ENCODE data around the gene AK1. TPM values are rescaled to one million over a fixed set of nuclear protein-coding genes. Genes with fewer than 3 reads are reported as not detected.

Gene AK1
- total and polyA plus RNA-seq, 9 of the 15 experiments (the other 6 are each of a cell fraction or from before 2014, with no cell fraction given), result 10.1 to 71.8 (median 39.0) TPM

DNA sequence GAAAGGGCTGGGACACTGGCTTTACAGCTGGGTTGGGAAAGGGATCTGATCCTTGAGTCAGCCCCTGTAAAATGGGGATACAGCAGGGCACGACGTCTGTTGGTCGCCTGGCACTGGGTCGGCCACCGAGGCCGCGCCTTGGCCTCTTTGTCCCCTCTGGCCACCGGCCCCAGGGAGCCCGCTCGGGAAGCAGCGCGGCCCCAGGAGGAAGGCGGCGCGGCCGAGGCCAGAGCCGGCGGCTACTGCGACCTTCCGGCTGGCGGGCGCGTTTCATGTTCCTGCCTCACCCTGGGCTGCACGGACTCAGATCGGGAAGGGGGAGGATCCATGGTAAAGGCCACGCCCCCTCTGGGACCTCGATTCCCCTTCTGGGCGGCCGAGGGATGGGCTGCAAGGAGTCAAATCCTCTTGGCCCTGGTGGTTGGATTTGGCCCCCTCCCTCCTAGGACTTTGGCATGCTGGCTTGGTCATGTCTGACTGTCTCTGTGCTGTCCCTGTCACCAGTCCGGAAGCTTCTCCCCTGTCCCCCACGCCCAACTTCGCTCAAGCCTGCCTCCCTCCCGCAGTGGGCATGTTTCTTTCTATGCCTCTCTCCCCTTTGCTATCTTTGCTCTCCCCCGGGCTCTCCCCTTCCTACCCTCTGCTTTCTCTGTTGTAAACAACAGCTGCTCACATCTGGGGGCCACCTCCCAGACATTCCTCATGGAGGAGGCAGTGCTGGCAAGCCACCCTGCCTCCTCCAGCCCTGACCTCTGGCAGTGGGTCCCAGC, 49.0 kb downstream of the AK1 start:
- Histone ChIP-seq H3K9me1 (ENCODE audit: control insufficient read depth, insufficient read depth, low read length) (no peaks in the 10 kb centered on the region), H3K9ac (ENCODE audit: insufficient read depth in 1 of 2, low read depth in 2 of 2, low read length in 2 of 2) (peak overlapping the region; percentile 90 to 92), H2AFZ (ENCODE audit: low read depth, low read length) (peak overlapping the region; percentile 97), H3K4me1 (replicated peaks in 1 of 2; ENCODE audit: control insufficient read depth in 2 of 2, insufficient read depth in 2 of 2, low read length in 2 of 2) (peaks cover 29 to 40% of the 10 kb centered on the region in 2 experiments), H4K20me1 (replicated peaks; ENCODE audit: control insufficient read depth, insufficient read depth, low read length) (no peaks in the 10 kb centered on the region), H3K79me2 (ENCODE audit: control insufficient read depth, insufficient read depth, low read length) (no peaks in the 10 kb centered on the region), H3K4me2 (ENCODE audit: insufficient read depth, low read length) (peak overlapping the region; percentile 80), H3K36me3 (ENCODE audit: control insufficient read depth, insufficient read depth, low read length) (no peaks in the 10 kb centered on the region), H3K4me3 (peak overlapping the region; percentile 32), H3K9me3 (replicated peaks; ENCODE audit: control insufficient read depth, insufficient read depth, low read depth, low read length) (no peaks in the 10 kb centered on the region), H3K27ac (ENCODE audit: extremely low read depth, low read depth, low read length) (peak overlapping the region; percentile 86), H3K27me3 (ENCODE audit: control insufficient read depth in 2 of 2, insufficient read depth in 2 of 2, low read length in 2 of 2) (no peaks in the 10 kb centered on the region)
- ATAC-seq (peak; percentile 94), FAIRE-seq (peak; percentile 91), DNase-seq (ENCODE audit: extremely low read depth in 1 of 4, low spot score in 3 of 4) (peak; percentile 94 to 96 (median 95))
- ChIA-PET CTCF (ENCODE audit: low intra/inter-chr PET ratio) (no interaction called here), POLR2A (interaction anchor here (0.6 to 2.2 kb wide), 10 partner anchors 9 to 694 kb away, joined by 3 to 7 read pairs (median 4); partner anchors contain the start of gene FPGS)
- intact Hi-C loops (cut with micrococcal nuclease), result loop anchor here (1.0 kb wide), 1 partner anchor 34 kb away; no protein-coding TSS in a partner anchor
- in situ Hi-C loops (cut with MboI), result no loop called here
- 2% methylated on average over 31 of the region's 34 CpGs for WGBS (ENCODE audit: insufficient coverage, low coverage, missing lambda C conversion rate)
- no TSS peak for BruUV-seq (replicated peaks)
- no peak for TF ChIP-seq KDM1A (IDR thresholded peaks at IDR 0.05)
- TF ChIP-seq, protein P1, sequence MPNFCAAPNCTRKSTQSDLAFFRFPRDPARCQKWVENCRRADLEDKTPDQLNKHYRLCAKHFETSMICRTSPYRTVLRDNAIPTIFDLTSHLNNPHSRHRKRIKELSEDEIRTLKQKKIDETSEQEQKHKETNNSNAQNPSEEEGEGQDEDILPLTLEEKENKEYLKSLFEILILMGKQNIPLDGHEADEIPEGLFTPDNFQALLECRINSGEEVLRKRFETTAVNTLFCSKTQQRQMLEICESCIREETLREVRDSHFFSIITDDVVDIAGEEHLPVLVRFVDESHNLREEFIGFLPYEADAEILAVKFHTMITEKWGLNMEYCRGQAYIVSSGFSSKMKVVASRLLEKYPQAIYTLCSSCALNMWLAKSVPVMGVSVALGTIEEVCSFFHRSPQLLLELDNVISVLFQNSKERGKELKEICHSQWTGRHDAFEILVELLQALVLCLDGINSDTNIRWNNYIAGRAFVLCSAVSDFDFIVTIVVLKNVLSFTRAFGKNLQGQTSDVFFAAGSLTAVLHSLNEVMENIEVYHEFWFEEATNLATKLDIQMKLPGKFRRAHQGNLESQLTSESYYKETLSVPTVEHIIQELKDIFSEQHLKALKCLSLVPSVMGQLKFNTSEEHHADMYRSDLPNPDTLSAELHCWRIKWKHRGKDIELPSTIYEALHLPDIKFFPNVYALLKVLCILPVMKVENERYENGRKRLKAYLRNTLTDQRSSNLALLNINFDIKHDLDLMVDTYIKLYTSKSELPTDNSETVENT (CRISPR knock-in tag; IDR thresholded peaks at IDR 0.05), result no peak
- TF ChIP-seq BCLAF1 (IDR thresholded peaks at IDR 0.05; ENCODE audit: borderline replicate concordance in 1 of 2, control insufficient read depth in 1 of 2, low read depth in 2 of 2, low read length in 1 of 2), result no peak
- peak; percentile 89 for TF ChIP-seq POLR2A (conservative IDR thresholded peaks at IDR 0.05)
- peak; percentile 52 for TF ChIP-seq FUS (optimal IDR thresholded peaks at IDR 0.05; ENCODE audit: low read depth, low read length)
- TF ChIP-seq, protein P2, sequence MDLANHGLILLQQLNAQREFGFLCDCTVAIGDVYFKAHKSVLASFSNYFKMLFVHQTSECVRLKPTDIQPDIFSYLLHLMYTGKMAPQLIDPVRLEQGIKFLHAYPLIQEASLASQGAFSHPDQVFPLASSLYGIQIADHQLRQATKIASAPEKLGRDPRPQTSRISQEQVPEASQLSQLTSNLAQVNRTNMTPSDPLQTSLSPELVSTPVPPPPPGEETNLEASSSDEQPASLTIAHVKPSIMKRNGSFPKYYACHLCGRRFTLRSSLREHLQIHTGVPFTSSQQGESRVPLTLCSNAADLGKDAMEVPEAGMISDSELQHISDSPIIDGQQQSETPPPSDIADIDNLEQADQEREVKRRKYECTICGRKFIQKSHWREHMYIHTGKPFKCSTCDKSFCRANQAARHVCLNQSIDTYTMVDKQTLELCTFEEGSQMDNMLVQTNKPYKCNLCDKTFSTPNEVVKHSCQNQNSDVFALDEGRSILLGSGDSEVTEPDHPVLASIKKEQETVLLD (IDR thresholded peaks at IDR 0.05), result peak; percentile 61
- 0 out of 2 replicates have a peak, but pooled peaks have one; percentile 32 for TF ChIP-seq TRIM25 (IDR thresholded peaks at IDR 0.05; ENCODE audit: borderline replicate concordance)
- no peak for TF ChIP-seq ZZZ3 (IDR thresholded peaks at IDR 0.05)
- TF ChIP-seq NCOA1 (IDR thresholded peaks at IDR 0.05; ENCODE audit: low read depth), result 0 out of 2 replicates have a peak, but pooled peaks have one; percentile 12
- peak; percentile 9; the same call in 1 of the 2 replicates for TF ChIP-seq HOMEZ (CRISPR knock-in tag; IDR thresholded peaks at IDR 0.05)
